ENCODE results near the gene NME8.
A peak's percentile ranks its signal among the peaks of the same experiment; 100 is the strongest.

Gene NME8

GRCh38 chr7:37933018-37933566 lies 84.7 kb downstream of the NME8 start:
- DNase-seq (ENCODE audit: low read depth): no peak

GRCh38 chr7:37942934-37943610 lies 94.7 kb downstream of the NME8 start:
- peak; percentile 46 for DNase-seq (ENCODE audit: low read depth)

- no peak for DNase-seq (ENCODE audit: low read depth)
These were observed 95.7 kb downstream of the NME8 start for GRCh38 chr7:37943905-37944736.

GRCh38 chr7:37944737-37945054 lies 96.3 kb downstream of the NME8 start:
- DNase-seq (ENCODE audit: low read depth): no peak

- peak; percentile 33 for DNase-seq (ENCODE audit: low read depth)
These were observed 96.9 kb downstream of the NME8 start for GRCh38 chr7:37945336-37945735.

GRCh38 chr7:37947138-37947940 lies 98.9 kb downstream of the NME8 start:
- DNase-seq (ENCODE audit: low read depth): no peak

- no peak for DNase-seq (ENCODE audit: low read depth)
These were observed 99.5 kb downstream of the NME8 start for GRCh38 chr7:37947941-37948210.
